IPS-15b (cell line): ENCODE measurements around the gene LATS1.
A peak's percentile ranks its signal among the peaks of the same experiment; 100 is the strongest.
"Not testable (repeated sequence)": the region's sequence is repeated elsewhere in the genome, so short reads cannot be mapped to it uniquely, and the experiment has no call there.

ENCODE experiments used
- H3K27me3 ChIP-seq: one replicate; pipeline ENCODE4 v1.6.1; 2013; ENCODE audit warnings: low read length; ENCODE audit not compliant: control insufficient read depth, insufficient read depth
- H3K36me3 ChIP-seq: one replicate; pipeline ENCODE4 v1.6.1; 2013; ENCODE audit warnings: low read length; ENCODE audit not compliant: control insufficient read depth, insufficient read depth
- H3K4me1 ChIP-seq: one replicate; pipeline ENCODE4 v1.6.1; 2013; ENCODE audit warnings: mild to moderate bottlenecking, low read length; ENCODE audit not compliant: control insufficient read depth, insufficient read depth
- H3K4me3 ChIP-seq: one replicate; pipeline ENCODE4 v1.5.1; 2013; ENCODE audit warnings: low read depth, low read length
- H3K9ac ChIP-seq: one replicate; pipeline ENCODE4 v1.6.1; 2013; ENCODE audit warnings: low read depth, mild to moderate bottlenecking, low read length
- H3K9me3 ChIP-seq: one replicate; pipeline ENCODE4 v1.6.1; 2013; ENCODE audit warnings: mild to moderate bottlenecking, low read length; ENCODE audit not compliant: control insufficient read depth, insufficient read depth

LATS1 gene

GRCh38 chr6:149691201-149691600 lies 26.7 kb downstream of the LATS1 start:
- Histone ChIP-seq H3K4me1 (no peaks in the 10 kb centered on the region), H3K36me3 (no peaks in the 10 kb centered on the region), H3K9me3 (no peaks in the 10 kb centered on the region), H3K4me3 (no peak overlapping the region), H3K9ac (no peak overlapping the region), H3K27me3 (no peaks in the 10 kb centered on the region)

DNA sequence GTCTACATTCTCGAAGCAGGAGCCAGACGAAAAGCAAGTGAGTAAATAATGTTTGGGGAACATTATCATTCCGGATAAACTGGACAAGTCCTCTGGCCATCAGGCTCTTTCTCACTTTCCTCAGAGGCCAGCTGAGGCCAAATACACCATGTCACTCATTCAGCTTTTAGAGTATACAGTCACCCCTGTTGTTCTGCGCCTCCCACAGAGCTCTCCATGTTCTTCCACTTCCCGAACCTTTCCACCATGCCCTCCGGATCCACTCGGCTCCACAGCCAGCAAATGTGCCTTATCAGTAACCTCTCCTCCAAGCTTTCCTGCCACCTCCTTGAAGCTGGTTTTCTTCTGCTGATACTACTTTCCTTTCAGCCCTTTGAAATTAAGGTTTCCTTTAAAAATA lies 31.7 kb downstream of the LATS1 start:
- no peaks in the 10 kb centered on the region for H3K4me1 ChIP-seq
- no peak overlapping the region for H3K4me3 ChIP-seq
- no peaks in the 10 kb centered on the region for H3K27me3 ChIP-seq
- H3K9me3 ChIP-seq: no peaks in the 10 kb centered on the region
- H3K36me3 ChIP-seq: peaks cover 8% of the 10 kb centered on the region
- peak overlapping the region; percentile 16 for H3K9ac ChIP-seq

- no peaks in the 10 kb centered on the region for H3K4me1 ChIP-seq
- no peak overlapping the region for H3K9ac ChIP-seq
- no peaks in the 10 kb centered on the region for H3K27me3 ChIP-seq
- H3K36me3 ChIP-seq: peaks cover 12% of the 10 kb centered on the region
- no peaks in the 10 kb centered on the region for H3K9me3 ChIP-seq
- H3K4me3 ChIP-seq: no peak overlapping the region
These were observed 34.5 kb downstream of the LATS1 start for GRCh38 chr6:149683256-149683859.

- not testable (repeated sequence) for H3K9me3 ChIP-seq, H3K9ac ChIP-seq, H3K4me1 ChIP-seq, H3K4me3 ChIP-seq, H3K27me3 ChIP-seq
- peaks cover 12% of the 10 kb centered on the region for H3K36me3 ChIP-seq
These were observed 36.1 kb downstream of the LATS1 start for GRCh38 chr6:149681845-149682244.

- no peaks in the 10 kb centered on the region for H3K4me1 ChIP-seq
- H3K9ac ChIP-seq: no peak overlapping the region
- H3K36me3 ChIP-seq: peaks cover 12% of the 10 kb centered on the region
- H3K9me3 ChIP-seq: no peaks in the 10 kb centered on the region
- no peak overlapping the region for H3K4me3 ChIP-seq
- no peaks in the 10 kb centered on the region for H3K27me3 ChIP-seq
These were observed 36.7 kb downstream of the LATS1 start for GRCh38 chr6:149681209-149681608.

DNA sequence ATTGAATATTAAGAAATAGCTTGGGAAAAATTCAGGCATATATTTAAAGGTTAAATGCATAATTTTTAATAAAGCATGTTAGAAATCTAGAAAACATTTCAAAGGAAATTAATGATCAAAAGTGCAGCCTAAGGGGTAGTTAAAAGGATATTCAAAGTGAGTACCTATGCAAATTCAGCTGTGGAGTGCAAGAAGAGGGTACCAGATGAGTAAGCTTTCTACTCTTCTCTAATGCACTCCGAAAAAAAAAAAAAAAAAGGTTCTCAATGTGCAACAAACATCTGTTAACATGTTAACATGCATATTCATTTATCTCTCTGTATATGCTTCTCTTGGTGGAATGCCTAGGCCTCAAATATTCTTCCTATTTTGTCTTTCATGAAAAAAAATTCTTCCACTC lies 37.4 kb downstream of the LATS1 start:
- H3K4me3 ChIP-seq: no peak overlapping the region
- no peaks in the 10 kb centered on the region for H3K9me3 ChIP-seq
- H3K36me3 ChIP-seq: peaks cover 17% of the 10 kb centered on the region
- no peak overlapping the region for H3K9ac ChIP-seq
- H3K4me1 ChIP-seq: no peaks in the 10 kb centered on the region
- H3K27me3 ChIP-seq: no peaks in the 10 kb centered on the region

DNA sequence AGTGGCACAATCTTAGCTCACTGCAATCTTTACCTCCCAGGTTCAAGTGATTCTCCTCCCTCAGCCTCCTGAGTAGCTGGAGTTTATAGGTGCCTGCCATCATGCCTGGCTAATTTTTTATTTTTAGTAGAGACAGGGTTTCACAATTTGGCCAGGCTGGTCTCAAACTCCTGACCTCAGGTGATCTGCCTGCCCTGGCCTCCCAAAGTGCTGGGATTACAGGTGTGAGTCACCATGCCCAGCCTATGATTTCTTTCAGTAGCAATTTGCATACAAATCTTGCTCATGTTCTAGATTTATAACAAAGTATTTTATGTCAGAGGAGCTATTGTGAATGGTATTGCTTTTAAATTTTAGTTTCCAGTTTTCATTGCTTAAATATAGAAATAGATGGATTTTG lies 45.6 kb downstream of the LATS1 start:
- H3K4me1 ChIP-seq, H3K4me3 ChIP-seq, H3K9me3 ChIP-seq, H3K27me3 ChIP-seq, H3K9ac ChIP-seq: not testable (repeated sequence)
- H3K36me3 ChIP-seq: peaks cover 13% of the 10 kb centered on the region

DNA sequence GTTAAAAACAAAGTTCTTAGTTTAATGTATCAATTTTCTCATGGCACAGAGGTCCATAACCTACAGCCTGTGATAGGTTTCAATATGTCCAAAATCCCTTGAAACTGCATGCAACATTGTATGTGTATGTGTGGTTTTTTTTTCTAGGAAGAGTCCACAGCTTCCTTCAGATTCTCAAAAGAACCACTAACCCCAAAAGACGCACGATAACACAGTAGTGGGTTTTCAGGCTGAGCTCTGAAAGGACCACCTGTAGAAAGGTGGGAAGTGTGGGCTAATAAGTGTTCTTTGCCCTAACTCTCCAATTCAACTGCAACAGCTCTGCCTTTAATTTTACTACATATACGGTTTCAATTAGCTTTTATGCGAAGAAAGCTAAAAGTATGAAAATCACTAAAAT lies 57.9 kb downstream of the LATS1 start:
- no peak overlapping the region for H3K4me3 ChIP-seq
- no peak overlapping the region for H3K9ac ChIP-seq
- no peaks in the 10 kb centered on the region for H3K9me3 ChIP-seq
- H3K4me1 ChIP-seq: no peaks in the 10 kb centered on the region
- no peaks in the 10 kb centered on the region for H3K36me3 ChIP-seq
- H3K27me3 ChIP-seq: no peaks in the 10 kb centered on the region

- H3K4me3 ChIP-seq: no peak overlapping the region
- H3K9ac ChIP-seq: no peak overlapping the region
- no peaks in the 10 kb centered on the region for H3K27me3 ChIP-seq
- no peaks in the 10 kb centered on the region for H3K36me3 ChIP-seq
- no peaks in the 10 kb centered on the region for H3K4me1 ChIP-seq
- H3K9me3 ChIP-seq: no peaks in the 10 kb centered on the region
These were observed 60.5 kb downstream of the LATS1 start for GRCh38 chr6:149657441-149657840.

GRCh38 chr6:149651056-149651455 lies 66.8 kb downstream of the LATS1 start:
- H3K9ac ChIP-seq: no peak overlapping the region
- no peak overlapping the region for H3K4me3 ChIP-seq
- no peaks in the 10 kb centered on the region for H3K9me3 ChIP-seq
- H3K36me3 ChIP-seq: no peaks in the 10 kb centered on the region
- H3K27me3 ChIP-seq: no peaks in the 10 kb centered on the region
- H3K4me1 ChIP-seq: no peaks in the 10 kb centered on the region

- Histone ChIP-seq H3K9ac (peak within 1 kb of the TSS; percentile 71), H3K27me3 (no peaks in the 10 kb centered on the region), H3K4me1 (no peaks in the 10 kb centered on the region), H3K36me3 (no peaks in the 10 kb centered on the region), H3K4me3 (peak within 1 kb of the TSS; percentile 84), H3K9me3 (no peaks in the 10 kb centered on the region)
These were observed 69.5 kb downstream of the LATS1 start, which contains the start of gene KATNA1 for GRCh38 chr6:149648148-149649145. Gene KATNA1 (minus strand): TSS chr6:149648714. CDS start chr6:149638547, 10,167 bp downstream.

DNA sequence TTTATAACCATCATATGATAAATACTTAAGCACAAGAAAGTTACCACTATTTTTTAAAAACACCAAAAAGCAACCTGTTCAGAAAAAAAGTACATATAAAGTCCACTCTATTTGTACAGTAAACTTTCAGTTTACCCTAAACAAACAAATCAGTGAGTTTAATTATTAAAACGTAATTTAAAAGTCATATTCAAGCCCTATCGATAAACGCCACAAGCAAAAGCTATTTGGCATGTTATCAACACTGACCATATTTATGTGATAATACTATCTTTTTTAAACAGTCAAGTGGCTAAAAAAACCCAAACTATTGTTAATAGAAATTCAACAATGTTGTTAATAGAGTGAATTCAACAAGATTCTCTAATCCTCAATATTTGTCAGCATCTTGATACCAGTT lies 71.3 kb downstream of the LATS1 start:
- Histone ChIP-seq H3K4me3 (peak overlapping the region; percentile 84), H3K9me3 (no peaks in the 10 kb centered on the region), H3K4me1 (no peaks in the 10 kb centered on the region), H3K9ac (peak overlapping the region; percentile 14), H3K36me3 (no peaks in the 10 kb centered on the region), H3K27me3 (no peaks in the 10 kb centered on the region)
